ENCODE results near the gene ADCY1. TPM values are rescaled to one million over a fixed set of nuclear protein-coding genes. Genes with fewer than 3 reads are reported as not detected.

ADCY1 gene
- total RNA-seq, 4 donors from 2014 or later: under 0.01 to 1.5 (median 0.18) TPM

DNA sequence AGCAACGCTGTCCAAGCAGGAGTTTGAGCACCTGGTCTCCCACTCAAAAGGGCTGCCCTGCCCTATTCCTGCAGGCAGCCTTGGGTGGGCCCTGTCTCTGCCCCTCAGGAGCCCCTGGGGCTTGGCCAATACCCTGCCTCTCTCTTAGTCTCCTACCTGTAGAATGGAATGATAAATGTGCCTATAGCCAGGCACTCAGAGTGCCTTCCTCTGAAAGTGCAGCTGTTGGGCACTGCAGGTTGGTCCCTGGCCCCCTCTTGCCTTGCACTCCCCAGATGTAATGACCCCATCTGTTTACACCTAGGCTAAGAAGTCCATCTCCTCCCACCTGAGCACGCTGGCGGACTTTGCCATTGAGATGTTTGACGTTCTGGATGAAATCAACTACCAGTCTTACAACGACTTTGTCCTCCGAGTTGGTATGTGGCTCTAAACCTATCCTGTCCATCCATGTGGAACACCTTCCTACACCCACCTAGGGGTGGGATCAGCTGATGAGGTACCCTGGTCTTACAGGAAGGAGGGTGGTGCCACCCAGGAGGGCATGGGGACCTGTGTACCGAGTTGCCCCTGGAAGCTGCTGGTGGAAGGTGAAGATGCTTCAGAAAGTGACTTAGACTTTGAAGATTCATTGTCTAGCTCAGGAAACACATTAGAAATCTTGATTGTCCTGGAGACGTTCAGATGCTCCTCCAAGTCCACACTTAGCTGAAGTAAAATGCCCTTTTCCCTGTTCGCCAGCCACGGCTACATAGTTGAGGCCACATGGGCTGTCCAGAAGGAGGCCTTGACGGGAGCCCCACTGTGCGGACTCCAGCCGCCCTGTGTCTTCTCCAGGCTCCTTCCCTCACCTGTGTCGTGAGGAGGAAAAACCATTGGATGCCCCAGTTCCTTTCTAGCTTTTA lies 134.1 kb downstream of the ADCY1 start:
- no peak for DNase-seq

DNA sequence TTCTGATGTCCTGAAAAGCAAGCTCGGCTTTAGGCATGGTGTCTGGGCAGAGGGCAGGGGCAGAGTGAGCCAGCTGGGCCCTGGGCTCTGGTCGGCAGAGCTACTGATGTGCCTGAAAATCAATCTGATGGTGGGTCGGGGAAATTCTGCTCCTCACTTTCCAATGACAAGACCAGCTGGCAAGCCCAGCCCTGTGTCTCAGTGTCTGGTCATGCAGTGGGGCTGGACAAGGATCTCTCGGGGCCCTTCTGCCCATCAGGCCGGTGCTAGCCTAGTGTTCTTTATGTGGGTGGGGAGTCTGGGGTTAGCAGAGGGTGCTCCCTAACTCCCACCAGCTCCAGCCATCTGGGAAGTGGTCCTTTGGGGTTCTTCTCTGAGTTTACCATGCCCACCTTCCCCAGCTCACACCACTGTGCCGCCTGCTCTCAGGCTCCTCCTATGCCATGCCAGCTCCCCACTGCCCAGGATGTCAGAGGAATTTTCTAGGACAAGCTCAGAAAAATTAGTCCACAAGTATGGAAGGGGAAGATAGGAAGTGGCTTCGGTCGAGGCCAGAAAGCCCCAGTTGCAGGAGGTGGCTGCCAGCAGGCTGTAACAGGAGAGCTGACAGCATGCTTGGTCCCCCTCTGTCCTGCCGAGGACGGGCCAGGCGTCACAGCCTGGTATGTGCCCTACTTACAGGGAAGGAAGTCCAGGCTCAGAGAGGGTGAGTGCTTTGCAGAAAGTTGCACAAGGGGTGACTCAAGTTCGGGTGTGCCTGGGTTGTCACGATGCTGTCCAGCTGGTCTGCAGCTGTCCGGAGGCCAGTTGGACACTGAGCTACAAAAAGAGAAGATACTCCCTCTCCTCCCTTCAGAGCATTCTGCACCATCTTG lies 135.2 kb downstream of the ADCY1 start:
- Histone ChIP-seq H3K36me3 (no peaks in the 10 kb centered on the region), H3K27me3 (no peaks in the 10 kb centered on the region), H3K9me3 (no peaks in the 10 kb centered on the region), H3K27ac (no peak overlapping the region), H3K4me3 (no peak overlapping the region), H3K4me1 (no peaks in the 10 kb centered on the region)
- DNase-seq: peak in 2 of 3 donors; percentile 48 to 61
- no peak for TF ChIP-seq POLR2A (IDR thresholded peaks at IDR 0.05)
- TF ChIP-seq, protein P1, sequence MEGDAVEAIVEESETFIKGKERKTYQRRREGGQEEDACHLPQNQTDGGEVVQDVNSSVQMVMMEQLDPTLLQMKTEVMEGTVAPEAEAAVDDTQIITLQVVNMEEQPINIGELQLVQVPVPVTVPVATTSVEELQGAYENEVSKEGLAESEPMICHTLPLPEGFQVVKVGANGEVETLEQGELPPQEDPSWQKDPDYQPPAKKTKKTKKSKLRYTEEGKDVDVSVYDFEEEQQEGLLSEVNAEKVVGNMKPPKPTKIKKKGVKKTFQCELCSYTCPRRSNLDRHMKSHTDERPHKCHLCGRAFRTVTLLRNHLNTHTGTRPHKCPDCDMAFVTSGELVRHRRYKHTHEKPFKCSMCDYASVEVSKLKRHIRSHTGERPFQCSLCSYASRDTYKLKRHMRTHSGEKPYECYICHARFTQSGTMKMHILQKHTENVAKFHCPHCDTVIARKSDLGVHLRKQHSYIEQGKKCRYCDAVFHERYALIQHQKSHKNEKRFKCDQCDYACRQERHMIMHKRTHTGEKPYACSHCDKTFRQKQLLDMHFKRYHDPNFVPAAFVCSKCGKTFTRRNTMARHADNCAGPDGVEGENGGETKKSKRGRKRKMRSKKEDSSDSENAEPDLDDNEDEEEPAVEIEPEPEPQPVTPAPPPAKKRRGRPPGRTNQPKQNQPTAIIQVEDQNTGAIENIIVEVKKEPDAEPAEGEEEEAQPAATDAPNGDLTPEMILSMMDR (IDR thresholded peaks at IDR 0.05): no peak

More for the DNA sequence above, 134.1 kb downstream of the ADCY1 start:
- no peaks in the 10 kb centered on the region for H3K9me3 ChIP-seq
- no peaks in the 10 kb centered on the region for H3K27me3 ChIP-seq
- no peaks in the 10 kb centered on the region for H3K36me3 ChIP-seq
- H3K4me1 ChIP-seq: no peaks in the 10 kb centered on the region
- TF ChIP-seq, protein P1 (IDR thresholded peaks at IDR 0.05): no peak
- TF ChIP-seq POLR2A (IDR thresholded peaks at IDR 0.05): no peak
- no peak overlapping the region for H3K4me3 ChIP-seq
- H3K27ac ChIP-seq: no peak overlapping the region

DNA sequence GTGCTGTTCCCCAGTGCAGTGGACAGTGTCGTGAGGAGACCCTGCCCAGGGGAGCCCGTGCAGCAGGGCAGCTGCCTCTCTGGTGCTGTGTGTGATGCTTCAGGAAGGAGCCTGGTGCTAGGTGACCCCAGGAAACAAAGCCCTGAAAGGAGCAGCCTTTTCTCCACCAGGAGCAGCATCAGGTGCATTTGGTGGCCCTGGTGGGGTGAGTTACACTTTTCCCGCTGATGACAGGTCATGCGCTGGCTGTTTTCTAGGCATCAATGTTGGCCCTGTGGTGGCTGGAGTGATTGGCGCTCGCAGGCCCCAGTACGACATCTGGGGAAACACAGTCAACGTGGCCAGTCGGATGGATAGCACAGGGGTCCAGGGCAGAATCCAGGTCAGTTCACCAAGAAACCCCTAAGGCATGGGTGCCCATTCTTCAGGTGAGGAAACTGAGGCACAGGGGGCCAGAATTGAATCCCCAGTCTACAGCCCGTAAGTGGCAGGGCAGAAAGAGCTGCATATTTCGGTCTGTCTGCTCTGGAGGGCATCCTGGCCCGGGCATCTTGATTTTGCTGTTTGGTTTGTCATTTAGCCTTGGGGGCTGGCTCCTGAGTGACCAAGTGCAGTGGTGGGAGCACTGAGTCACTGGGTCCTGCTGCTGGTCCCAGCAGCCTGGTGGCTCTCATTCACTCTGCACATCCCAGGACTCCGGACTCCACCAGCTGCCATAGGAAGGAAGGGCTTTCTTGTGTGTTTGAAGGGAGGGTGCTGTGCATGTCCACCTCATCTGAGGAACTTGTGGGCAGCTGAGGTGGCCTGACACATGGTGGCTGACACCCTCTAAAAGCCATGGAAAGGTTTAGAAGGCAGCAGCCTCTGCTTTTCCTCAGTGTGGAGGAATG lies 136.3 kb downstream of the ADCY1 start:
- TF ChIP-seq, protein P1 (IDR thresholded peaks at IDR 0.05): no peak
- no peak for TF ChIP-seq POLR2A (IDR thresholded peaks at IDR 0.05)
- Histone ChIP-seq H3K27ac (no peak overlapping the region), H3K4me1 (no peaks in the 10 kb centered on the region), H3K9me3 (no peaks in the 10 kb centered on the region), H3K27me3 (no peaks in the 10 kb centered on the region), H3K4me3 (no peak overlapping the region), H3K36me3 (no peaks in the 10 kb centered on the region)
- no peak for DNase-seq

DNA sequence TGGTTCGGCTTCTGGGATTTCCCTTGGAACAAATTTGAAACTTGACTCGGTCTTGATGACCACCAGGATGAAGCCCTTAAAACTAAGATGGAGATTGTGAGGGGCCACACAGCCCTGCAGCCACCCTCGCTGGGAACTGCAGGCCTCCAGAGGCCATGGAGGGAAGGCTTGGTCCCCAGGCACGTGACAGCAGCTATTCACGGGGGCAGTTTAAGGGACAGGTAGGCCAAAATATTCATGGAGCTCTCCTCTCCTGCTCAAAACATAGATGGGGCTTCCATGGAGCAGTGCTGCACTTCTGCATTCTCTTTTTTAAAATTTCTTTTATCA lies 137.0 kb downstream of the ADCY1 start:
- no peak overlapping the region for H3K4me3 ChIP-seq
- no peaks in the 10 kb centered on the region for H3K4me1 ChIP-seq
- DNase-seq: no peak
- H3K27ac ChIP-seq: no peak overlapping the region
- TF ChIP-seq, protein P1 (IDR thresholded peaks at IDR 0.05): no peak
- TF ChIP-seq POLR2A (IDR thresholded peaks at IDR 0.05): no peak
- no peaks in the 10 kb centered on the region for H3K27me3 ChIP-seq
- H3K36me3 ChIP-seq: no peaks in the 10 kb centered on the region
- no peaks in the 10 kb centered on the region for H3K9me3 ChIP-seq

DNA sequence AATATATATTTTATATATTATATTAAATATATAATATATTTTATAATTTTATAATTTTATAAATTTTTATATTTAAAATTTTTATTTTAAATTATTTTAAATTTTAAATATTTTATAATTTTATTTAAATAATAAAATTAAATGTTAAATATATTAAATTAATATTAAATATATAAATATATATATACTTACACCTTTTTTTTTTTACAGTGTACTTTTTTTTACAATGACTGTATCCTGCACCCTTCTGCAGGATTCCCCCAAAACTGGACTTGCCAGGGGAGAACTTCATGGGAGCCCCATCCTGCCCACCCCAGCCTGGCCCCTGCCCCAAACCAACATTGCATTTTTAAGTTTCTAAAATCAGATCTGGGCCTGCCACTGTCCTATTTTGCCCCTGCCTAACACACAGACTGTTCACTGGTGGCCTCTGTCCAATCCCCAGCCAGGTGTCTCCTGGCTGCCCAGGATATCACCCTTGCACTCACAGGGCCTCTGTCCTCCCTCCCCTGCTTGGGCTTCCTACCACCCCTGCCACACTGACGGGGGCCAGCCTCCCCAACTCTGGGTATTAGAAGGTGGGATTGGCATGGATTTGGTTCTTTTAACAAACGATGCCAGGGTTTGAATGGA lies 138.0 kb downstream of the ADCY1 start:
- H3K4me1 ChIP-seq: no peaks in the 10 kb centered on the region
- DNase-seq: no peak
- H3K4me3 ChIP-seq: no peak overlapping the region
- no peaks in the 10 kb centered on the region for H3K9me3 ChIP-seq
- no peak overlapping the region for H3K27ac ChIP-seq
- H3K36me3 ChIP-seq: no peaks in the 10 kb centered on the region
- TF ChIP-seq, protein P1 (IDR thresholded peaks at IDR 0.05): no peak
- no peak for TF ChIP-seq POLR2A (IDR thresholded peaks at IDR 0.05)
- no peaks in the 10 kb centered on the region for H3K27me3 ChIP-seq

Measured in Peyer's patch (tissue), 4 donors.